Peyer's patch (tissue), 4 donors: ENCODE results near the gene INHBB. TPM values are rescaled to one million over a fixed set of nuclear protein-coding genes. Genes with fewer than 3 reads are reported as not detected.
A peak's percentile ranks its signal among the peaks of the same experiment; 100 is the strongest.

Experiments used
- DNase-seq, 3 donors: peaks; one replicate each; pipeline ENCODE4 v3.0.0-alpha.2; 2017 to 2019
- H3K27ac ChIP-seq, 4 donors: fragments of 200-600 bp; sonication (generic); one replicate each; pipeline ENCODE4 v1.5.1; 2016 to 2019
- H3K27me3 ChIP-seq, 2 donors: fragments of 200-600 bp; sonication (generic); one replicate each; pipeline ENCODE4 v1.5.1; 2019
- H3K36me3 ChIP-seq, 3 donors: fragments of 200-600 bp; sonication (generic); one replicate each; pipeline ENCODE4 v1.5.1; 2016 to 2019
- H3K4me1 ChIP-seq, 4 donors: fragments of 200-600 bp; sonication (generic); one replicate each; pipeline ENCODE4 v1.5.1; 2016 to 2019
- H3K4me3 ChIP-seq, 4 donors: fragments of 200-600 bp; sonication (generic); 1 replicate in 3 of 4; 2 replicates in 1 of 4; pipeline ENCODE4 v1.5.1; 2016 to 2019; ENCODE audit warnings: mild to moderate bottlenecking in 1 of 4
- H3K9me3 ChIP-seq, 4 donors: fragments of 200-600 bp; sonication (generic); one replicate each; pipeline ENCODE4 v1.5.1; 2016 to 2019; ENCODE audit warnings: mild to moderate bottlenecking in 1 of 4
- CTCF ChIP-seq, 6 experiments: fragments of 450-650 bp in 4 of 6; fragments of 200-600 bp in 2 of 6; sonication (generic) in 1 of 6; IDR thresholded peaks; one replicate each; pipeline ENCODE4 v1.5.1; 2017 to 2019; ENCODE audit warnings: antibody characterized with exemption in 6 of 6, mild to moderate bottlenecking in 3 of 6, moderate library complexity in 1 of 6
- POLR2A ChIP-seq, 2 donors: fragments of 450-650 bp; IDR thresholded peaks; one replicate each; pipeline ENCODE4 v1.5.1; 2017; ENCODE audit warnings: antibody characterized with exemption in 2 of 2, mild to moderate bottlenecking in 2 of 2, moderate library complexity in 2 of 2
- total RNA-seq, 4 donors: library from RNA; depleted of rRNA; stranded (reverse); fragments of >200 nt; gene quantifications; one replicate each; pipeline ENCODE4 v1.1.0, GENCODE V29; 2016

Gene INHBB
- 1 to 10 TPM in 1 of 4 donors, under 1 TPM in 2, not detected in 1; 0.70 to 1.1 (median 0.95) TPM for total RNA-seq

- no peak within 1 kb of the TSS for H3K27ac ChIP-seq
- no peaks in the 10 kb centered on the region for H3K9me3 ChIP-seq
- DNase-seq, result no peak
- H3K4me3 ChIP-seq, result peak within 1 kb of the TSS; percentile 24 to 60 (median 53)
- H3K27me3 ChIP-seq, result peaks cover 0 to 51% of the 10 kb centered on the region in 2 donors
- TF ChIP-seq POLR2A (IDR thresholded peaks at IDR 0.05) (no peak), CTCF (IDR thresholded peaks at IDR 0.05) (no peak)
- peaks cover 0 to 42% (median 15%) of the 10 kb centered on the region in 4 donors for H3K4me1 ChIP-seq
- H3K36me3 ChIP-seq, result no peaks in the 10 kb centered on the region
These were observed at the start of gene INHBB for GRCh38 chr2:120346026-120346666. INHBB (plus strand) TSS chr2:120346136; CDS start chr2:120346189, 53 bp downstream.

- no peaks in the 10 kb centered on the region for H3K4me1 ChIP-seq
- no peak for DNase-seq
- H3K27ac ChIP-seq, result no peak overlapping the region
- H3K9me3 ChIP-seq, result no peaks in the 10 kb centered on the region
- H3K27me3 ChIP-seq, result no peaks in the 10 kb centered on the region
- TF ChIP-seq CTCF (IDR thresholded peaks at IDR 0.05), result no peak
- TF ChIP-seq POLR2A (IDR thresholded peaks at IDR 0.05), result no peak
- H3K36me3 ChIP-seq, result peaks cover 0 to 74% (median 0%) of the 10 kb centered on the region in 3 donors
- H3K4me3 ChIP-seq, result no peak overlapping the region
These were observed 47.6 kb upstream of the INHBB start for GRCh38 chr2:120298173-120298835.

- H3K27ac ChIP-seq, result no peak overlapping the region
- H3K36me3 ChIP-seq, result peaks cover 0 to 72% (median 0%) of the 10 kb centered on the region in 3 donors
- H3K9me3 ChIP-seq, result no peaks in the 10 kb centered on the region
- no peak overlapping the region for H3K4me3 ChIP-seq
- no peak for TF ChIP-seq CTCF (IDR thresholded peaks at IDR 0.05)
- no peak for TF ChIP-seq POLR2A (IDR thresholded peaks at IDR 0.05)
- no peak for DNase-seq
- no peaks in the 10 kb centered on the region for H3K4me1 ChIP-seq
- H3K27me3 ChIP-seq, result no peaks in the 10 kb centered on the region
These were observed 46.9 kb upstream of the INHBB start for GRCh38 chr2:120299004-120299403.

- Histone ChIP-seq H3K4me3 (no peak overlapping the region), H3K27me3 (no peaks in the 10 kb centered on the region), H3K4me1 (no peaks in the 10 kb centered on the region), H3K36me3 (peaks cover 0 to 67% (median 0%) of the 10 kb centered on the region in 3 donors), H3K9me3 (no peaks in the 10 kb centered on the region), H3K27ac (no peak overlapping the region)
- no peak for DNase-seq
- TF ChIP-seq POLR2A (IDR thresholded peaks at IDR 0.05), result no peak
- no peak for TF ChIP-seq CTCF (IDR thresholded peaks at IDR 0.05)
These were observed 46.4 kb upstream of the INHBB start for GRCh38 chr2:120299561-120299960.

- TF ChIP-seq POLR2A (IDR thresholded peaks at IDR 0.05), result no peak
- no peak for TF ChIP-seq CTCF (IDR thresholded peaks at IDR 0.05)
- H3K27me3 ChIP-seq, result no peaks in the 10 kb centered on the region
- H3K4me3 ChIP-seq, result no peak overlapping the region
- peak in 1 of 3 donors; percentile 23 for DNase-seq
- H3K4me1 ChIP-seq, result no peaks in the 10 kb centered on the region
- no peaks in the 10 kb centered on the region for H3K9me3 ChIP-seq
- peaks cover 0 to 64% (median 0%) of the 10 kb centered on the region in 3 donors for H3K36me3 ChIP-seq
- no peak overlapping the region for H3K27ac ChIP-seq
These were observed 45.6 kb upstream of the INHBB start for GRCh38 chr2:120300385-120300784.
